Peyer's patch (tissue), 4 donors: ENCODE measurements around the gene INPP5A. TPM values are rescaled to one million over a fixed set of nuclear protein-coding genes. Genes with fewer than 3 reads are reported as not detected.

ENCODE experiments used
- DNase-seq, 3 donors: peaks; one replicate each; pipeline ENCODE4 v3.0.0-alpha.2; 2017 to 2019
- H3K27ac ChIP-seq, 4 donors: fragments of 200-600 bp; sonication (generic); one replicate each; pipeline ENCODE4 v1.5.1; 2016 to 2019
- H3K27me3 ChIP-seq, 2 donors: fragments of 200-600 bp; sonication (generic); one replicate each; pipeline ENCODE4 v1.5.1; 2019
- H3K36me3 ChIP-seq, 3 donors: fragments of 200-600 bp; sonication (generic); one replicate each; pipeline ENCODE4 v1.5.1; 2016 to 2019
- H3K4me1 ChIP-seq, 4 donors: fragments of 200-600 bp; sonication (generic); one replicate each; pipeline ENCODE4 v1.5.1; 2016 to 2019
- H3K4me3 ChIP-seq, 4 donors: fragments of 200-600 bp; sonication (generic); 1 replicate in 3 of 4; 2 replicates in 1 of 4; pipeline ENCODE4 v1.5.1; 2016 to 2019; ENCODE audit warnings: mild to moderate bottlenecking in 1 of 4
- H3K9me3 ChIP-seq, 4 donors: fragments of 200-600 bp; sonication (generic); one replicate each; pipeline ENCODE4 v1.5.1; 2016 to 2019; ENCODE audit warnings: mild to moderate bottlenecking in 1 of 4
- POLR2A ChIP-seq, 2 donors: fragments of 450-650 bp; IDR thresholded peaks; one replicate each; pipeline ENCODE4 v1.5.1; 2017; ENCODE audit warnings: antibody characterized with exemption in 2 of 2, mild to moderate bottlenecking in 2 of 2, moderate library complexity in 2 of 2
- total RNA-seq, 4 donors: library from RNA; depleted of rRNA; stranded (reverse); fragments of >200 nt; gene quantifications; one replicate each; pipeline ENCODE4 v1.1.0, GENCODE V29; 2016
- TF ChIP-seq, protein P1 (sequence below), 6 experiments: fragments of 450-650 bp in 4 of 6; fragments of 200-600 bp in 2 of 6; sonication (generic) in 1 of 6; IDR thresholded peaks; one replicate each; pipeline ENCODE4 v1.5.1; 2017 to 2019; ENCODE audit warnings: antibody characterized with exemption in 6 of 6, mild to moderate bottlenecking in 3 of 6, moderate library complexity in 1 of 6

The INPP5A gene
- total RNA-seq, 4 donors from 2014 or later, result 33.8 to 76.4 (median 38.1) TPM

- TF ChIP-seq, protein P1, sequence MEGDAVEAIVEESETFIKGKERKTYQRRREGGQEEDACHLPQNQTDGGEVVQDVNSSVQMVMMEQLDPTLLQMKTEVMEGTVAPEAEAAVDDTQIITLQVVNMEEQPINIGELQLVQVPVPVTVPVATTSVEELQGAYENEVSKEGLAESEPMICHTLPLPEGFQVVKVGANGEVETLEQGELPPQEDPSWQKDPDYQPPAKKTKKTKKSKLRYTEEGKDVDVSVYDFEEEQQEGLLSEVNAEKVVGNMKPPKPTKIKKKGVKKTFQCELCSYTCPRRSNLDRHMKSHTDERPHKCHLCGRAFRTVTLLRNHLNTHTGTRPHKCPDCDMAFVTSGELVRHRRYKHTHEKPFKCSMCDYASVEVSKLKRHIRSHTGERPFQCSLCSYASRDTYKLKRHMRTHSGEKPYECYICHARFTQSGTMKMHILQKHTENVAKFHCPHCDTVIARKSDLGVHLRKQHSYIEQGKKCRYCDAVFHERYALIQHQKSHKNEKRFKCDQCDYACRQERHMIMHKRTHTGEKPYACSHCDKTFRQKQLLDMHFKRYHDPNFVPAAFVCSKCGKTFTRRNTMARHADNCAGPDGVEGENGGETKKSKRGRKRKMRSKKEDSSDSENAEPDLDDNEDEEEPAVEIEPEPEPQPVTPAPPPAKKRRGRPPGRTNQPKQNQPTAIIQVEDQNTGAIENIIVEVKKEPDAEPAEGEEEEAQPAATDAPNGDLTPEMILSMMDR (IDR thresholded peaks at IDR 0.05), result no peak
- TF ChIP-seq POLR2A (IDR thresholded peaks at IDR 0.05), result no peak
- no peaks in the 10 kb centered on the region for H3K36me3 ChIP-seq
- no peaks in the 10 kb centered on the region for H3K9me3 ChIP-seq
- no peak overlapping the region for H3K27ac ChIP-seq
- no peaks in the 10 kb centered on the region for H3K4me1 ChIP-seq
- no peaks in the 10 kb centered on the region for H3K27me3 ChIP-seq
- DNase-seq, result peak in 1 of 3 donors; percentile 37
- no peak overlapping the region for H3K4me3 ChIP-seq
Observed at GRCh38 chr10:132808383-132809231, 271.0 kb downstream of the INPP5A start.

DNA sequence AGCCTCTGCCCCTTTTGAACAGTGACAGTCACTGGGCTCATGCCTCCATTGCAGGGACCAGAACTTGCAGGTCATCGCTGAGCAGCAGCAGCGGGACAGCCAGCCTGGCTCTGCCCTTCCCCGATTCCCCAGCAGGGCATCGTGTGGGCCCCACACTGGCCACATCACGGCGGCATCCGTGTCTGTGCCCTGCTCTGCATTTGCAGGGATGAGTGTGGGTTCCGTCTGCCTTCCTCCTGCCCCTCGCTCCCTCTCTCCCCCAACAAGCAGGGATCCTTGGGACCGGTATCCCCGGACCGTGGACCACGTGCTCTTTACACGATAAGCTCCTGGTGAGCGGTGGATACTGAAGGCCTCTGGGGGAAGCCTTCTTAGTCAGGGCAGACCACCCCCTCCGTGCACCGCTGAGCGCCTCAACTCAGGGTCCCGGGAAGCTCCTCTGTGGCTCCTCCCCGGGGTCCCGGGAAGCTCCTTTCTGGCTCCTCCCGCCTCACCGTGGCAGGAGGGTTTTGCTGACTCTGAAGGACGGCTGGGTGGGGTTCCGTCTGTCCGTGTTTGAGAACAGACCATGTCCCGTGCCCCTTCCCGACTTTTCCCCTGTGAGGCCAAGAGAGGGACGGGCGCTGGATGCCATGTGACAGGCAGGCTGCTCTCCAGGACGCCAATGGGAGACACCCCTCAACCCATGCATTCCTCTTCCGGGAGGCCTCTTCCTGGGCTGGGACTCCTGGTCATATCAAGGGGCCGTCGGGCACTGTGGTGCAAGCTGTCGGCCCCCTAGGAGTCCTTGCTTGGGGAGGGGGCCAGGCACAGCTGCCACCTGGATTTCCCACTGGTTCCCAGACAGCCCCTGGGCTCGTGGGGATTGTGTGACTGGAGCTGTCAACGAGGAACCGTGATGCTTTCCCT lies 271.9 kb downstream of the INPP5A start:
- Histone ChIP-seq H3K36me3 (no peaks in the 10 kb centered on the region), H3K4me1 (no peaks in the 10 kb centered on the region), H3K27ac (no peak overlapping the region), H3K4me3 (no peak overlapping the region), H3K9me3 (no peaks in the 10 kb centered on the region), H3K27me3 (no peaks in the 10 kb centered on the region)
- DNase-seq, result peak in 1 of 3 donors; percentile 37
- no peak for TF ChIP-seq POLR2A (IDR thresholded peaks at IDR 0.05)
- TF ChIP-seq, protein P1 (IDR thresholded peaks at IDR 0.05), result no peak

DNA sequence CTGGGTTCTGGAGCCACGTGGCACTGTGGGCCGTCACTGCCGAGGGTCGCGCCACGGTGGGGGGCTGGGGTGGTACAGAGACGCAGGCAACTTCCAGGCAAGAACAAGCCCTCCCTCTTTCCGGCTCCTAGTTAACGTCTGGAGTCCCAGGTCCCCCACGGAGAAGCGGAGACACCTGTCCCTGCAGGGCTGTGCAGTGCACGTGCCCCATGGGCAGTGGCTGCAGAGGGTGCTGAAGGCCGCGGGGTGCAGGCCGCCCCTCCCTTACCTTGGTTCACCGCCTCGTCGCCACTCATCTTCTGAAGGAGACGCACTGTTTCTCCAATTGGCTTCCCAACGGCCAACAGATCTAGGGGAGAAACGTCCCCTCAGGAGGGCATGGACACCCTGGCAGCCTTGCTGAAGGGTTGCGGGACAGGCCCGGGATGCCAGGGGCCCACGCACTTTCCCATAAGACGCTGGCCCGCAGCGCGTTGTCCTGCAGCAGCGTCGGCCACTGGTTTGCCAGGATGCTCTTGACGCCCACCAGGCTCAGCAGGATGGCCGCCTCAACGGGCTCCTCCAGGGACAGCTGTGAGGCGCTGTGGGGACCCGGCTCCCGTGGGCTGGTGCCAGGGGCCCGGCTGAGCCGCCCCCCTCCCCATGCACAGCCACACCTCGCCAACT lies 272.7 kb downstream of the INPP5A start:
- H3K4me1 ChIP-seq, result no peaks in the 10 kb centered on the region
- TF ChIP-seq POLR2A (IDR thresholded peaks at IDR 0.05), result no peak
- TF ChIP-seq, protein P1 (IDR thresholded peaks at IDR 0.05), result no peak
- no peak overlapping the region for H3K4me3 ChIP-seq
- no peaks in the 10 kb centered on the region for H3K36me3 ChIP-seq
- H3K27me3 ChIP-seq, result no peaks in the 10 kb centered on the region
- H3K27ac ChIP-seq, result no peak overlapping the region
- peak in 1 of 3 donors; percentile 30 for DNase-seq
- H3K9me3 ChIP-seq, result no peaks in the 10 kb centered on the region

- no peak for TF ChIP-seq POLR2A (IDR thresholded peaks at IDR 0.05)
- TF ChIP-seq, protein P1 (IDR thresholded peaks at IDR 0.05), result no peak
- H3K36me3 ChIP-seq, result no peaks in the 10 kb centered on the region
- no peaks in the 10 kb centered on the region for H3K9me3 ChIP-seq
- H3K4me3 ChIP-seq, result no peak overlapping the region
- H3K27ac ChIP-seq, result no peak overlapping the region
- DNase-seq, result peak in 1 of 3 donors; percentile 28
- no peaks in the 10 kb centered on the region for H3K4me1 ChIP-seq
- no peaks in the 10 kb centered on the region for H3K27me3 ChIP-seq
Observed at GRCh38 chr10:132810807-132811700, 273.5 kb downstream of the INPP5A start.
